K562 (cell line): ENCODE results near the gene GPR162. TPM values are rescaled to one million over a fixed set of nuclear protein-coding genes. Genes with fewer than 3 reads are reported as not detected.

Source experiments
- polyA plus RNA-seq, 8 experiments: library from polyadenylated mRNA; depleted of rRNA in 4 of 8; stranded (reverse) in 5 of 8; unstranded in 3 of 8; fragments of >200 nt; fragmentation: Nextera tagmentation in 2 of 8; fragmentation: Illumina TruSeq in 1 of 8; extraction: Ambion mirVana in 2 of 8; extraction: Trizol in 1 of 8; gene quantifications; 2 replicates each; pipeline versions ENCODE4 v1.2.1 to v1.2.3, GENCODE V29; 2011 to 2014; ENCODE audit warnings: inconsistent platforms in 1 of 8, missing spikeins in 1 of 8
- total RNA-seq, 7 experiments: library from RNA; depleted of rRNA in 6 of 7; stranded (reverse); fragments of >200 nt in 6 of 7; fragmentation: Illumina TruSeq in 2 of 7; extraction: Trizol in 2 of 7; gene quantifications; 2 replicates each; pipeline versions ENCODE4 v1.2.1 to v1.2.3, GENCODE V29; 2011 to 2021; ENCODE audit warnings: low replicate concordance in 1 of 7

Gene GPR162
- total and polyA plus RNA-seq, 9 of the 15 experiments (the other 6 are each of a cell fraction or from before 2014, with no cell fraction given), result 0.65 to 1.8 (median 1.1) TPM; not detected in 2

Other genes with a start within 250 kb of the GPR162 start
Only the 7 nearest of the 27 such genes appear.
- gene LAG3, start 49.3 kb upstream of the GPR162 start, total RNA-seq (2014; rRNA removed), result 0.09 TPM in 1 of 2 replicates, not detected in the other
- gene LAG3, start 49.3 kb upstream of the GPR162 start, total RNA-seq (2014; rRNA removed; fragmentation: Illumina TruSeq; extraction: Trizol), result 0.22 TPM in 1 of 2 replicates, not detected in the other
- gene LAG3, start 49.3 kb upstream of the GPR162 start, total RNA-seq (2015; rRNA removed; fragmentation: Illumina TruSeq; extraction: Trizol), result 0.08 and 0.18 TPM in 2 replicates
- 0.60 and 0.66 TPM in 2 replicates for gene LAG3, start 49.3 kb upstream of the GPR162 start, total RNA-seq (2021)
- gene LAG3, start 49.3 kb upstream of the GPR162 start, polyA plus RNA-seq (2011; rRNA removed), result 0.10 and 0.19 TPM in 2 replicates
- 0.09 and 0.22 TPM in 2 replicates for gene LAG3, start 49.3 kb upstream of the GPR162 start, polyA plus RNA-seq (2014; fragmentation: Illumina TruSeq; extraction: Trizol)
- gene LAG3, start 49.3 kb upstream of the GPR162 start, polyA plus RNA-seq (2014; fragmentation: Nextera tagmentation; extraction: Ambion mirVana), result under 1 TPM in 1 of 2 experiments, not detected in 1; 0.07 TPM
- gene LAG3, start 49.3 kb upstream of the GPR162 start, polyA plus RNA-seq (2014; rRNA removed), result 0.07 and 0.74 TPM in 2 replicates
- not detected in 2 replicates for gene CD4, start 32.3 kb upstream of the GPR162 start, total RNA-seq (2014; rRNA removed)
- not detected in 2 replicates for gene CD4, start 32.3 kb upstream of the GPR162 start, total RNA-seq (2014; rRNA removed; fragmentation: Illumina TruSeq; extraction: Trizol)
- gene CD4, start 32.3 kb upstream of the GPR162 start, total RNA-seq (2015; rRNA removed; fragmentation: Illumina TruSeq; extraction: Trizol), result 0.07 and 0.08 TPM in 2 replicates
- gene CD4, start 32.3 kb upstream of the GPR162 start, total RNA-seq (2021), result 0.27 and 0.31 TPM in 2 replicates
- 0.04 TPM in 1 of 2 replicates, not detected in the other for gene CD4, start 32.3 kb upstream of the GPR162 start, polyA plus RNA-seq (2011; rRNA removed)
- 0.06 and 0.10 TPM in 2 replicates for gene CD4, start 32.3 kb upstream of the GPR162 start, polyA plus RNA-seq (2014; fragmentation: Illumina TruSeq; extraction: Trizol)
- gene CD4, start 32.3 kb upstream of the GPR162 start, polyA plus RNA-seq (2014; fragmentation: Nextera tagmentation; extraction: Ambion mirVana), result under 1 TPM in 1 of 2 experiments, not detected in 1; 0.06 TPM
- 0.11 TPM in 1 of 2 replicates, not detected in the other for gene CD4, start 32.3 kb upstream of the GPR162 start, polyA plus RNA-seq (2014; rRNA removed)
- gene P3H3, start 6.6 kb downstream of the GPR162 start, total RNA-seq (2014; rRNA removed), result 7.1 and 9.5 TPM in 2 replicates
- 1.9 and 4.3 TPM in 2 replicates for gene P3H3, start 6.6 kb downstream of the GPR162 start, total RNA-seq (2014; rRNA removed; fragmentation: Illumina TruSeq; extraction: Trizol)
- gene P3H3, start 6.6 kb downstream of the GPR162 start, total RNA-seq (2015; rRNA removed; fragmentation: Illumina TruSeq; extraction: Trizol), result 6.6 and 8.0 TPM in 2 replicates
- 14.2 and 15.0 TPM in 2 replicates for gene P3H3, start 6.6 kb downstream of the GPR162 start, total RNA-seq (2021)
- gene P3H3, start 6.6 kb downstream of the GPR162 start, polyA plus RNA-seq (2011; rRNA removed), result 4.0 and 10.2 TPM in 2 replicates
- gene P3H3, start 6.6 kb downstream of the GPR162 start, polyA plus RNA-seq (2014; fragmentation: Illumina TruSeq; extraction: Trizol), result 4.8 and 7.3 TPM in 2 replicates
- gene P3H3, start 6.6 kb downstream of the GPR162 start, polyA plus RNA-seq (2014; fragmentation: Nextera tagmentation; extraction: Ambion mirVana), result under 1 TPM; 0.03 to 0.27 TPM
- gene P3H3, start 6.6 kb downstream of the GPR162 start, polyA plus RNA-seq (2014; rRNA removed), result 10.2 and 13.2 TPM in 2 replicates
- gene GNB3, start 19.1 kb downstream of the GPR162 start, total RNA-seq (2014; rRNA removed), result 0.65 and 1.4 TPM in 2 replicates
- gene GNB3, start 19.1 kb downstream of the GPR162 start, total RNA-seq (2014; rRNA removed; fragmentation: Illumina TruSeq; extraction: Trizol), result 0.61 and 1.8 TPM in 2 replicates
- 2.0 and 2.2 TPM in 2 replicates for gene GNB3, start 19.1 kb downstream of the GPR162 start, total RNA-seq (2015; rRNA removed; fragmentation: Illumina TruSeq; extraction: Trizol)
- 3.4 and 4.5 TPM in 2 replicates for gene GNB3, start 19.1 kb downstream of the GPR162 start, total RNA-seq (2021)
- gene GNB3, start 19.1 kb downstream of the GPR162 start, polyA plus RNA-seq (2011; rRNA removed), result 1.9 and 6.8 TPM in 2 replicates
- 3.6 and 5.8 TPM in 2 replicates for gene GNB3, start 19.1 kb downstream of the GPR162 start, polyA plus RNA-seq (2014; fragmentation: Illumina TruSeq; extraction: Trizol)
- gene GNB3, start 19.1 kb downstream of the GPR162 start, polyA plus RNA-seq (2014; fragmentation: Nextera tagmentation; extraction: Ambion mirVana), result 1 to 10 TPM; 1.5 to 2.4 TPM
- gene GNB3, start 19.1 kb downstream of the GPR162 start, polyA plus RNA-seq (2014; rRNA removed), result 2.9 and 6.1 TPM in 2 replicates
- gene CDCA3, start 29.5 kb downstream of the GPR162 start, total RNA-seq (2014; rRNA removed), result 55.1 and 71.3 TPM in 2 replicates
- 37.5 and 38.9 TPM in 2 replicates for gene CDCA3, start 29.5 kb downstream of the GPR162 start, total RNA-seq (2014; rRNA removed; fragmentation: Illumina TruSeq; extraction: Trizol)
- 62.3 and 62.7 TPM in 2 replicates for gene CDCA3, start 29.5 kb downstream of the GPR162 start, total RNA-seq (2015; rRNA removed; fragmentation: Illumina TruSeq; extraction: Trizol)
- 47.2 and 47.4 TPM in 2 replicates for gene CDCA3, start 29.5 kb downstream of the GPR162 start, total RNA-seq (2021)
- 57.3 and 65.6 TPM in 2 replicates for gene CDCA3, start 29.5 kb downstream of the GPR162 start, polyA plus RNA-seq (2011; rRNA removed)
- 80.8 and 86.3 TPM in 2 replicates for gene CDCA3, start 29.5 kb downstream of the GPR162 start, polyA plus RNA-seq (2014; fragmentation: Illumina TruSeq; extraction: Trizol)
- gene CDCA3, start 29.5 kb downstream of the GPR162 start, polyA plus RNA-seq (2014; fragmentation: Nextera tagmentation; extraction: Ambion mirVana), result 10 to 100 TPM; 24.2 to 30.6 TPM
- gene CDCA3, start 29.5 kb downstream of the GPR162 start, polyA plus RNA-seq (2014; rRNA removed), result 80.3 and 103 TPM in 2 replicates
- 64.3 and 69.8 TPM in 2 replicates for gene USP5, start 30.3 kb downstream of the GPR162 start, total RNA-seq (2014; rRNA removed)
- gene USP5, start 30.3 kb downstream of the GPR162 start, total RNA-seq (2014; rRNA removed; fragmentation: Illumina TruSeq; extraction: Trizol), result 26.3 and 32.5 TPM in 2 replicates
- gene USP5, start 30.3 kb downstream of the GPR162 start, total RNA-seq (2015; rRNA removed; fragmentation: Illumina TruSeq; extraction: Trizol), result 59.4 and 59.8 TPM in 2 replicates
- 103 and 107 TPM in 2 replicates for gene USP5, start 30.3 kb downstream of the GPR162 start, total RNA-seq (2021)
- gene USP5, start 30.3 kb downstream of the GPR162 start, polyA plus RNA-seq (2011; rRNA removed), result 48.6 and 52.9 TPM in 2 replicates
- 72.8 and 91.3 TPM in 2 replicates for gene USP5, start 30.3 kb downstream of the GPR162 start, polyA plus RNA-seq (2014; fragmentation: Illumina TruSeq; extraction: Trizol)
- gene USP5, start 30.3 kb downstream of the GPR162 start, polyA plus RNA-seq (2014; fragmentation: Nextera tagmentation; extraction: Ambion mirVana), result 1 to 10 TPM; 1.4 to 3.4 TPM
- gene USP5, start 30.3 kb downstream of the GPR162 start, polyA plus RNA-seq (2014; rRNA removed), result 44.9 and 45.4 TPM in 2 replicates
- gene TPI1, start 45.7 kb downstream of the GPR162 start, total RNA-seq (2014; rRNA removed), result 810 and 1,081 TPM in 2 replicates
- gene TPI1, start 45.7 kb downstream of the GPR162 start, total RNA-seq (2014; rRNA removed; fragmentation: Illumina TruSeq; extraction: Trizol), result 553 and 662 TPM in 2 replicates
- 816 and 892 TPM in 2 replicates for gene TPI1, start 45.7 kb downstream of the GPR162 start, total RNA-seq (2015; rRNA removed; fragmentation: Illumina TruSeq; extraction: Trizol)
- 678 and 684 TPM in 2 replicates for gene TPI1, start 45.7 kb downstream of the GPR162 start, total RNA-seq (2021)
- gene TPI1, start 45.7 kb downstream of the GPR162 start, polyA plus RNA-seq (2011; rRNA removed), result 1,939 and 1,978 TPM in 2 replicates
- gene TPI1, start 45.7 kb downstream of the GPR162 start, polyA plus RNA-seq (2014; fragmentation: Illumina TruSeq; extraction: Trizol), result 1,007 and 1,220 TPM in 2 replicates
- gene TPI1, start 45.7 kb downstream of the GPR162 start, polyA plus RNA-seq (2014; fragmentation: Nextera tagmentation; extraction: Ambion mirVana), result 1,000 to 10,000 TPM; 4,965 to 4,971 TPM
- 764 and 829 TPM in 2 replicates for gene TPI1, start 45.7 kb downstream of the GPR162 start, polyA plus RNA-seq (2014; rRNA removed)